Measurements from ENCODE around the gene BMPR2. TPM values are rescaled to one million over a fixed set of nuclear protein-coding genes. Genes with fewer than 3 reads are reported as not detected.

The BMPR2 gene
- total RNA-seq, 3 donors from 2014 or later = 48.8 to 70.4 (median 63.2) TPM

- H3K4me3 ChIP-seq = no peak overlapping the region
- no peak overlapping the region for H3K27ac ChIP-seq
- intact Hi-C loops (cut with DNase I; ENCODE audit: low total_unique reads) = no loop called here
- no peaks in the 10 kb centered on the region for H3K27me3 ChIP-seq
- no peak for TF ChIP-seq POLR2AphosphoS5 (IDR thresholded peaks at IDR 0.05)
- no peak for TF ChIP-seq POLR2A (IDR thresholded peaks at IDR 0.05)
- no peak for TF ChIP-seq CTCF (IDR thresholded peaks at IDR 0.05)
- no peaks in the 10 kb centered on the region for H3K36me3 ChIP-seq
- no peak for DNase-seq (ENCODE audit: low spot score in 2 of 2)
- H3K9me3 ChIP-seq = no peaks in the 10 kb centered on the region
- no peaks in the 10 kb centered on the region for H3K4me1 ChIP-seq
Observed at GRCh38 chr2:202418511-202418910, 42.4 kb downstream of the BMPR2 start.

GRCh38 chr2:202423139-202423538 is 47.0 kb downstream of the BMPR2 start:
- H3K27me3 ChIP-seq = no peaks in the 10 kb centered on the region
- no peaks in the 10 kb centered on the region for H3K9me3 ChIP-seq
- H3K27ac ChIP-seq = no peak overlapping the region
- no peak overlapping the region for H3K4me3 ChIP-seq
- H3K4me1 ChIP-seq = no peaks in the 10 kb centered on the region
- H3K36me3 ChIP-seq = no peaks in the 10 kb centered on the region
- no peak for DNase-seq (ENCODE audit: low spot score in 2 of 2)
- intact Hi-C loops (cut with DNase I; ENCODE audit: low total_unique reads) = no loop called here
- no peak for TF ChIP-seq POLR2A (IDR thresholded peaks at IDR 0.05)

- H3K27ac ChIP-seq = no peak overlapping the region
- no peaks in the 10 kb centered on the region for H3K4me1 ChIP-seq
- H3K27me3 ChIP-seq = no peaks in the 10 kb centered on the region
- TF ChIP-seq CTCF (IDR thresholded peaks at IDR 0.05) = no peak
- TF ChIP-seq POLR2A (IDR thresholded peaks at IDR 0.05) = no peak
- TF ChIP-seq POLR2AphosphoS5 (IDR thresholded peaks at IDR 0.05) = no peak
- intact Hi-C loops (cut with DNase I; ENCODE audit: low total_unique reads) = no loop called here
- no peak overlapping the region for H3K4me3 ChIP-seq
- H3K9me3 ChIP-seq = no peaks in the 10 kb centered on the region
- DNase-seq (ENCODE audit: low spot score in 2 of 2) = no peak
- no peaks in the 10 kb centered on the region for H3K36me3 ChIP-seq
Observed at GRCh38 chr2:202425036-202425435, 48.9 kb downstream of the BMPR2 start.

DNA sequence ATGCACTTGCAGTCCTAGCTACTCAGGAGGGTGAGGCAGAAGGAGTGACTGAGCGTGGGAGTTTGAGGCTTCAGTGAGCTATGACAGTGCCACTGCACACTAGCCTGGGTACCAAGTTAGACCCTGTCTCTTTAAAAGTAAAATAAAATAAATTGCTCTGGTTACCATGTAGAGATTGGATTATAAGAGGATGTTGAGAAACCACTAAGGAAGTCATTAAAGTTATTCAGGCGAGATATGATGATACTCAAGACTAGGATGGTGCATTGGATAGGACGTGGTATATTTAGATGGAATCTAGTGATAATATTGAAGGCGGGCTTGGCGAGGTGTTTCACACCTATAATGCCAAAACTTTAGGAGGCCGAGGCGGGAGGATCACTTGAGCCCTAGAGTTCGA is 50.6 kb downstream of the BMPR2 start:
- H3K27ac ChIP-seq = no peak overlapping the region
- intact Hi-C loops (cut with DNase I; ENCODE audit: low total_unique reads) = no loop called here
- H3K36me3 ChIP-seq = no peaks in the 10 kb centered on the region
- H3K4me3 ChIP-seq = no peak overlapping the region
- H3K4me1 ChIP-seq = no peaks in the 10 kb centered on the region
- H3K9me3 ChIP-seq = no peaks in the 10 kb centered on the region
- no peak for DNase-seq (ENCODE audit: low spot score in 2 of 2)
- no peak for TF ChIP-seq POLR2A (IDR thresholded peaks at IDR 0.05)
- TF ChIP-seq CTCF (IDR thresholded peaks at IDR 0.05) = no peak
- no peak for TF ChIP-seq POLR2AphosphoS5 (IDR thresholded peaks at IDR 0.05)
- H3K27me3 ChIP-seq = no peaks in the 10 kb centered on the region

- intact Hi-C loops (cut with DNase I; ENCODE audit: low total_unique reads) = no loop called here
- no peak for DNase-seq (ENCODE audit: low spot score in 2 of 2)
- Histone ChIP-seq H3K36me3 (no peaks in the 10 kb centered on the region), H3K9me3 (no peaks in the 10 kb centered on the region), H3K4me1 (no peaks in the 10 kb centered on the region), H3K4me3 (no peak overlapping the region), H3K27me3 (no peaks in the 10 kb centered on the region), H3K27ac (peak overlapping the region in 1 of 2 donors; percentile 24)
- no peak for TF ChIP-seq POLR2A (IDR thresholded peaks at IDR 0.05)
- TF ChIP-seq POLR2AphosphoS5 (IDR thresholded peaks at IDR 0.05) = no peak
- TF ChIP-seq CTCF (IDR thresholded peaks at IDR 0.05) = no peak
Observed at GRCh38 chr2:202429164-202429980, 53.2 kb downstream of the BMPR2 start.

Data from breast epithelium (tissue), 4 donors.